ENCODE results near the gene IBSP. TPM values are rescaled to one million over a fixed set of nuclear protein-coding genes. Genes with fewer than 3 reads are reported as not detected.

The IBSP gene
- total RNA-seq, 4 donors from 2014 or later, result not detected

- DNase-seq, result no peak
- Histone ChIP-seq H3K27me3 (no peaks in the 10 kb centered on the region), H3K9me3 (no peaks in the 10 kb centered on the region), H3K4me3 (no peak overlapping the region), H3K4me1 (peaks cover 0 to 9% (median 3%) of the 10 kb centered on the region in 4 donors), H3K36me3 (no peaks in the 10 kb centered on the region), H3K27ac (peak overlapping the region in 1 of 4 donors; percentile 44)
- intact Hi-C loops (cut with DNase I; ENCODE audit: low total_unique reads) (loop anchor here (5.0 to 10.0 kb wide), 2 partner anchors 160 to 302 kb away; no protein-coding TSS in a partner anchor), in situ Hi-C loops (cut with MboI; ENCODE audit: low pct_ligation_motif_present in 1 of 4, low pct_unique_long_range_greater_than_20kb in 1 of 4, low sequenced_read_pairs in 3 of 4) (loop anchor here in 3 of 4 donors (5.0 to 25.0 kb wide), 5 partner anchors 130 to 482 kb away; partner anchors contain the start of gene SPP1 (in 1 of the 3))
- 64 to 85% methylated on average over 1 of the region's 1 CpG for WGBS, 2 donors (ENCODE audit: low coverage in 1 of 2)
- no peak for TF ChIP-seq CTCF (IDR thresholded peaks at IDR 0.05)
- no peak for TF ChIP-seq POLR2A (IDR thresholded peaks at IDR 0.05)
- no peak for TF ChIP-seq POLR2AphosphoS5 (IDR thresholded peaks at IDR 0.05)
- TF ChIP-seq EP300 (IDR thresholded peaks at IDR 0.05; ENCODE audit: low read depth), result no peak
These were observed 45.1 kb downstream of the IBSP start for GRCh38 chr4:87844452-87844851.

GRCh38 chr4:87846226-87846625 lies 46.9 kb downstream of the IBSP start:
- Histone ChIP-seq H3K27me3 (no peaks in the 10 kb centered on the region), H3K36me3 (no peaks in the 10 kb centered on the region), H3K27ac (no peak overlapping the region), H3K4me3 (no peak overlapping the region), H3K4me1 (peaks cover 0 to 9% (median 3%) of the 10 kb centered on the region in 4 donors), H3K9me3 (no peaks in the 10 kb centered on the region)
- in situ Hi-C loops (cut with MboI; ENCODE audit: low pct_ligation_motif_present in 1 of 4, low pct_unique_long_range_greater_than_20kb in 1 of 4, low sequenced_read_pairs in 3 of 4) (loop anchor here in 2 of 4 donors (10.0 to 25.0 kb wide), 4 partner anchors 129 to 484 kb away; partner anchors contain the start of gene SPP1 (in 1 of the 2)), intact Hi-C loops (cut with DNase I; ENCODE audit: low total_unique reads) (loop anchor here (10.0 kb wide), 1 partner anchor 161 kb away; no protein-coding TSS in a partner anchor)
- DNase-seq, result no peak
- 87 to 100% methylated on average over 1 to 5 of the region's 5 CpGs for WGBS, 2 donors (ENCODE audit: low coverage in 1 of 2)
- no peak for TF ChIP-seq POLR2A (IDR thresholded peaks at IDR 0.05)

GRCh38 chr4:87848622-87849351 lies 49.4 kb downstream of the IBSP start:
- TF ChIP-seq EP300 (IDR thresholded peaks at IDR 0.05; ENCODE audit: low read depth) (no peak), CTCF (IDR thresholded peaks at IDR 0.05) (peak; percentile 39 to 54 (median 49))
- peaks cover 0 to 9% (median 3%) of the 10 kb centered on the region in 4 donors for H3K4me1 ChIP-seq
- H3K9me3 ChIP-seq, result no peaks in the 10 kb centered on the region
- peak; percentile 29 for DNase-seq
- H3K36me3 ChIP-seq, result no peaks in the 10 kb centered on the region
- intact Hi-C loops (cut with DNase I; ENCODE audit: low total_unique reads), result loop anchor here (10.0 kb wide), 1 partner anchor 164 kb away; no protein-coding TSS in a partner anchor
- no peaks in the 10 kb centered on the region for H3K27me3 ChIP-seq
- peak overlapping the region in 1 of 4 donors; percentile 7 for H3K27ac ChIP-seq
- WGBS, 2 donors (ENCODE audit: low coverage in 1 of 2), result 11% methylated on average over 14 to 15 of the region's 15 CpGs
- peak overlapping the region in 1 of 4 donors; percentile 14 for H3K4me3 ChIP-seq
- in situ Hi-C loops (cut with MboI; ENCODE audit: low pct_ligation_motif_present in 1 of 4, low pct_unique_long_range_greater_than_20kb in 1 of 4, low sequenced_read_pairs in 3 of 4), result loop anchor here in 2 of 4 donors (10.0 to 25.0 kb wide), 4 partner anchors 126 to 486 kb away; partner anchors contain the start of gene SPP1 (in 1 of the 2)

- no peaks in the 10 kb centered on the region for H3K9me3 ChIP-seq
- in situ Hi-C loops (cut with MboI; ENCODE audit: low pct_ligation_motif_present in 1 of 4, low pct_unique_long_range_greater_than_20kb in 1 of 4, low sequenced_read_pairs in 3 of 4), result loop anchor here (5.0 to 25.0 kb wide), 8 partner anchors 123 to 655 kb away; partner anchors contain the start of gene SPP1 (in 2 of the 4)
- 38 to 41% methylated on average over 4 of the region's 4 CpGs for WGBS, 2 donors (ENCODE audit: low coverage in 1 of 2)
- no peaks in the 10 kb centered on the region for H3K36me3 ChIP-seq
- intact Hi-C loops (cut with DNase I; ENCODE audit: low total_unique reads), result loop anchor here (10.0 kb wide), 2 partner anchors 165 to 655 kb away; no protein-coding TSS in a partner anchor
- TF ChIP-seq CTCF (IDR thresholded peaks at IDR 0.05) (no peak), POLR2A (IDR thresholded peaks at IDR 0.05) (no peak), EP300 (IDR thresholded peaks at IDR 0.05; ENCODE audit: low read depth) (no peak), POLR2AphosphoS5 (IDR thresholded peaks at IDR 0.05) (no peak)
- no peak for DNase-seq
- H3K27me3 ChIP-seq, result no peaks in the 10 kb centered on the region
- H3K4me3 ChIP-seq, result no peak overlapping the region
- H3K27ac ChIP-seq, result no peak overlapping the region
- peaks cover 0 to 9% (median 3%) of the 10 kb centered on the region in 4 donors for H3K4me1 ChIP-seq
These were observed 50.3 kb downstream of the IBSP start for GRCh38 chr4:87849612-87850011.
